Right forelimb (tissue), 1 donor: ENCODE results near the gene GPN3.
"Not testable (repeated sequence)": the region's sequence is repeated elsewhere in the genome, so short reads cannot be mapped to it uniquely, and the experiment has no call there.

Experiments
- DNase-seq: peaks from one replicate; pipeline ENCODE4 v3.0.0-alpha.2; 2018

Gene GPN3

DNA sequence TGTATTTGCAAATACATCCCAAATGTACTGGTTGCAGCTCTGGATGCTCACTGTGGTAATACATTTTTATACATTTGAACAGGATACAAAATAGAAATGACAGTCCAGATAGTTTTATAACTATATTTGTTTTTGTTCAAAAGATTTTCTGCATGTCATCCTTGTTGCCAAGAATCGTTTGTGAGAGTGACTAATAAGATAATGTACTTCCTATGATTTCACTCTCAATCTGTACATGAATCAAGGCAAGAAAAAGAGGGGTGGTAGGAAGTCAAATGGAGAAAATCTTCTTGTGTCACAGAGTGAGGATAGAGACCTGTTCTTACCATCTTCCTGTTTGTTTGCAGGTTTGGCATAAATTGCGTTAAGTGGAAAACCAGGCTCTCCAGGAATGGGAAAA, 31.8 kb downstream of the GPN3 start:
- no peak for DNase-seq

GRCh38 chr12:110431957-110432587, 36.0 kb downstream of the GPN3 start:
- DNase-seq = no peak

GRCh38 chr12:110429676-110430075, 38.4 kb downstream of the GPN3 start:
- not testable (repeated sequence) for DNase-seq

DNA sequence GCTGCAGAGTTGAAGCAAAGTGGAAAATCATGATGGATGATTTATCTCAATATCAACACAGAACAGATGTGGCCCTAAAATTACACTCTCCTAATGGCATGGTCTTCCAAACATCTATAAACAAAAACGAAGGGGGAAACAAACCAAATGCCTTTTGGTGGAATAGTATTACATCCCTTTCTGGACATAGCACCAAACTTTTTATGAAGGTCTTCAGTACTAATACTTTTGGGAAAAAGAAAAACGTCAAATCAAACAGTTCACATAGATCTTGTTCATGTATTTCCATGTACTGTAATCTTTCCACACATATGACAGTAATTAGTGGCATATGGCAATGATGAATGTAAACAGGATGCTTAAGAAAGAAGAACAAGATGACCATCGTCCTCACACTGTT, 41.7 kb downstream of the GPN3 start:
- DNase-seq = no peak

- no peak for DNase-seq
These were observed 43.8 kb downstream of the GPN3 start for GRCh38 chr12:110424237-110424636.

DNA sequence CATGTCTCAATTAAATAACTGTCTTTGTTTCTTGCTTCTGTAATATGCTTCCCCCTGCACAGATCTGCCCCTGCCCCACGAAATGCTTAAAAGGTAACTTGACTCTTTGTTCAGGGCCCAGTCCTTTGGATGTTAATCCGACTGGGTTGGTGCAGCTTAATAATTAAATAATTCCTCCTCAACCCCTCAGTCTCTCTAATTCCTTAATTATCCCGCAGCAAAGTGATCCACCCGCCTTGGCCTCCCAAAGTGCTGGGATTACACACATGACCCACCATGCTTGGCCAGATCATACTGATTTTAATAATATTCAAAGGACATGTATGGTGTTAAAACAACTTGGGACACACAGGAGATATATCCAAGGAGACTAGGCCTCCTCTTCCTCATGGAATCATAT, 46.4 kb downstream of the GPN3 start:
- DNase-seq = no peak

- no peak for DNase-seq
These were observed 46.8 kb downstream of the GPN3 start for GRCh38 chr12:110421159-110421661.

GRCh38 chr12:110420644-110421043, 47.4 kb downstream of the GPN3 start:
- DNase-seq = not testable (repeated sequence)

DNA sequence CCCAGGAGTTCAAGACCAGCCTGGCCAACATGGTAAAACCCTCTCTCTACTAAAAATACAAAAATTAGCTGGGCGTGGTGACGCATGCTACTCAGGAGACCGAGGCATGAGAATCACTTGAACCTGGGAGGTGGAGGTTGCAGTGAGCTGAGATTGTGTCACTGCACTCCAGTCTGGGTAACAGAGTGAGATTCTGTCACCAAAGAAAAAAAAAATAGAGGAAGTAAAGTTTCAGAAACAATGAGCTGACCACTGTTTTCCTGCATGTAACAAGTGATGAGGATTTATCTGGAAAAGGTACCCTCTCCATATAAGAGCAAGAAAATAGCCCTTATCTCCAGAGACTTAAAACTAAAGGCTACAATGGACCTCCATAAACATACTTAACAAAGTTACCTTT, 50.9 kb downstream of the GPN3 start:
- not testable (repeated sequence) for DNase-seq

- DNase-seq = not testable (repeated sequence)
These were observed 58.0 kb downstream of the GPN3 start for GRCh38 chr12:110410086-110410485.

DNA sequence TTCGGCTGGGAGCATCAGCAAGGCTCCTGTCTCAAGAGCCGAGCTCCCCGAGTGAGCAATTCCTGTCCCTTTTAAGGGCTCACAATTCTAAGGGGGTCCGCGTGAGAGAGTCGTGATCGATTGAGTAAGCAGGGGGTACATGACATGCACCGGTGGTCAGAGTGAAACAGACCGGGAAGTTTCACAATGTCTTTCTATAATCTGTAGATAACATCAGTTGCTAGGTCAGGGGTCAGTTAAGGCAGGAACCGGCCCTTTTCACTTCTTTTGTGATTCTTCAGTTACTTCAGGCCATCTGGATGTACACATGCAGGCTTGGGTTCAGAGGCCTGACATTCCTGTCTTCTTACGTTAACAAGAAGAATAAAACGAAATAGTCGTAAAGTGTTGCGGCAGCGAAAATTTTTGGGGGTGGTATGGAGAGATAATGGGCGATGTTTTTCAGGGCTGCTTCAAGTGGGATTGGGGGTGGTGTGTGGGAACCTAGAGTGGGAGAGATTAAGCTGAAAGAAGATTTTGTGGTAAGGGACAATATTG, 62.9 kb downstream of the GPN3 start:
- not testable (repeated sequence) for DNase-seq

- peak; percentile 82 for DNase-seq
These were observed 63.9 kb downstream of the GPN3 start for GRCh38 chr12:110403976-110404682.

GRCh38 chr12:110403146-110403975, 64.7 kb downstream of the GPN3 start, which contains the start of gene ANAPC7:
ANAPC7 (minus strand) TSS chr12:110403708; CDS start chr12:110403627, 81 bp downstream.
- peak; percentile 92 for DNase-seq
